Chondrocyte (in vitro differentiated cells): ENCODE results near the gene SLC25A10. TPM values are rescaled to one million over a fixed set of nuclear protein-coding genes. Genes with fewer than 3 reads are reported as not detected.

ENCODE experiments used
- DNase-seq: peaks from one replicate; pipeline ENCODE4 v3.0.0; 2021; ENCODE audit warnings: mixed read lengths, low spot score
- H3K27ac Mint-ChIP-seq: one replicate; pipeline ENCODE4 v1.8.0; 2021; ENCODE audit warnings: mild to moderate bottlenecking, moderate library complexity, mixed read lengths; ENCODE audit not compliant: unreplicated experiment
- H3K27me3 Mint-ChIP-seq: 2 replicates; pipeline ENCODE4 v1.8.0; 2021; ENCODE audit warnings: low read depth, mixed read lengths
- H3K36me3 Mint-ChIP-seq: 2 replicates; pipeline ENCODE4 v1.8.0; 2021; ENCODE audit warnings: low read depth, mixed read lengths
- H3K4me1 Mint-ChIP-seq: 2 replicates; pipeline ENCODE4 v1.8.0; 2021; ENCODE audit warnings: low read depth, mild to moderate bottlenecking, mixed read lengths
- H3K4me3 Mint-ChIP-seq: one replicate; pipeline ENCODE4 v1.8.0; 2021; ENCODE audit warnings: mild to moderate bottlenecking, moderate library complexity, mixed read lengths; ENCODE audit not compliant: unreplicated experiment
- H3K9me3 Mint-ChIP-seq: 2 replicates; pipeline ENCODE4 v1.8.0; 2021; ENCODE audit warnings: low read depth, mixed read lengths
- CTCF ChIP-seq: fragments of 200-600 bp; sonication (generic); IDR thresholded peaks from 2 replicates; pipeline ENCODE4 v1.5.0; 2021; ENCODE audit warnings: antibody characterized with exemption, mild to moderate bottlenecking, moderate library complexity
- total RNA-seq: library from RNA; stranded (reverse); gene quantifications from 3 replicates; pipeline ENCODE4 v1.2.1, GENCODE V29; 2021

The SLC25A10 gene
- total RNA-seq, 1 donor from 2014 or later: 5.7 TPM

GRCh38 chr17:81712468-81713003 lies 452 bp downstream of the SLC25A10 start:
- no peaks in the 10 kb centered on the region for H3K9me3 Mint-ChIP-seq
- peak overlapping the region; percentile 76 for H3K4me3 Mint-ChIP-seq
- peaks cover 20% of the 10 kb centered on the region for H3K4me1 Mint-ChIP-seq
- H3K27ac Mint-ChIP-seq: peak overlapping the region; percentile 17
- no peaks in the 10 kb centered on the region for H3K36me3 Mint-ChIP-seq
- TF ChIP-seq CTCF: peak; percentile 36
- DNase-seq: no peak
- H3K27me3 Mint-ChIP-seq: no peaks in the 10 kb centered on the region

DNA sequence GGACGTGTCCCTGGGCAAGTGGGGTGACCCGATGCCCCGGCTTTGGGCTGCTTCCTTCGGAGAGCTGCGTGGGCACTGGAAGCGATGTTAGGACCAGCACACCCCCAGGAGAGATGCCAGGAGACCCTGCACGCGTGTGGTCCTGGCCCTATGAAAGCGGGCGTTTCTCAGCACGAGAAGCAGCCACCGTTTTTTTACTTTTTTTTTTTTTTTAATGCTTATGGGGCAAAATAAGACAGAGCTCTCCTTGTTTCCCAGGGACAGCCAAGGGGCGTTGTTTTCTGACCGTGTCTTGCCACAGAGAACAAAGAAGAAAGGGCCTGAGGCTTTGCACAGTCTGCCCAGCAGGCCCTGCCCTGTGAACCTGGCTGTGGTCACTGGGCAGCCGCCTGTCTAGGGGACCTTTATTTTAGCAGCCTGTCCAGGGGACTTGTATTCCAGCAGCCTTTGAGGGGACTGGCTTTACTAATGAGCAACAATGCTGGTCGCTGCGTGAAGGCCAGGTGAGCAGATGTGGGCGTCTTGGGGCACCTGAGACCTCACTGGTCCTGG lies 996 bp downstream of the SLC25A10 start:
- no peaks in the 10 kb centered on the region for H3K9me3 Mint-ChIP-seq
- DNase-seq: no peak
- H3K27ac Mint-ChIP-seq: peak overlapping the region; percentile 17
- H3K4me1 Mint-ChIP-seq: peaks cover 20% of the 10 kb centered on the region
- TF ChIP-seq CTCF: no peak
- H3K36me3 Mint-ChIP-seq: no peaks in the 10 kb centered on the region
- H3K4me3 Mint-ChIP-seq: peak overlapping the region; percentile 76
- no peaks in the 10 kb centered on the region for H3K27me3 Mint-ChIP-seq

DNA sequence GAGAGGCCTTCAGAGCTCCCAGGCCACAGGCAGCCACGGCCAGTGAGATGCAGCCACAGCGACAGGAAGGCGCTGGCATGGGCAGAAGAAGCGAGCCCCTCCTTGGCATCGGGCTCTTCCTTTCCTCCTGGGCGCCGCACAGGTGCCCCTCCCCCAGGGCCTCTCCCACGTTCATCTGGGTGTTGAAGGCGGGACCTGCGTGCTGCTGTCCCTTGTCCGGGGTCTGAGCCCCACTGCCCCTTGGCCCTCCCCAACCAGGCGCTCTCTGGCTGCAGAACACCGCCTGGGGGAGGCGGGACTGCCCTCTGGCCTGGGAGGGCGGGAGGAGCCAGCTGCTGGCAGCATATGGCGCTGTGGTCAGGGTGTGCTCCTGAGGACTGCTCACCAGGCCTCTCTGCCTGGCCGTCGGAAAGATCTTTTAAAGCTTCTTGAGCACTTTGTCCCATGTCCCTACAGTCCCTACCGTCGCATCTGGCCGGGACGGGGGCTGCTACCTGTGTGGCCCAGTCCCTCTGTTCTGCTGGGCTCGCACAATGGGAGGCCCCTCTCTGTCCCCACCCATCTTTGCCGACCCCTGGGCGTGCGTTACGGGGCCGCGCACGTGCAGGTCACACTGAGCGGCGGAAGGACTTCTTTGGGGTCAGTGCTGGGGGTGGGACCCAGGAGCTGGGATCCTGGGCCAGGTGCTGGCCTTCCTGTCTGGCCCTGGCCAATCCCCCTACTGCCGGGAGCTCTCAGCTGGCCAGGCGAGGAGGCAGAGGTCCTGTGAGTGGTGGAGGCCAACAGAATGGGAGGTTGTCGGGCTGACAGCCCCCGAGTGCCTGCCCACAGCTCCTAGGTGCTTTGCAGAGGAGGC lies 1.7 kb downstream of the SLC25A10 start:
- Mint-ChIP-seq H3K27me3 (no peaks in the 10 kb centered on the region), H3K4me3 (peak overlapping the region; percentile 76), H3K27ac (no peak overlapping the region), H3K4me1 (peaks cover 20% of the 10 kb centered on the region), H3K9me3 (no peaks in the 10 kb centered on the region), H3K36me3 (no peaks in the 10 kb centered on the region)
- TF ChIP-seq CTCF: no peak
- no peak for DNase-seq

DNA sequence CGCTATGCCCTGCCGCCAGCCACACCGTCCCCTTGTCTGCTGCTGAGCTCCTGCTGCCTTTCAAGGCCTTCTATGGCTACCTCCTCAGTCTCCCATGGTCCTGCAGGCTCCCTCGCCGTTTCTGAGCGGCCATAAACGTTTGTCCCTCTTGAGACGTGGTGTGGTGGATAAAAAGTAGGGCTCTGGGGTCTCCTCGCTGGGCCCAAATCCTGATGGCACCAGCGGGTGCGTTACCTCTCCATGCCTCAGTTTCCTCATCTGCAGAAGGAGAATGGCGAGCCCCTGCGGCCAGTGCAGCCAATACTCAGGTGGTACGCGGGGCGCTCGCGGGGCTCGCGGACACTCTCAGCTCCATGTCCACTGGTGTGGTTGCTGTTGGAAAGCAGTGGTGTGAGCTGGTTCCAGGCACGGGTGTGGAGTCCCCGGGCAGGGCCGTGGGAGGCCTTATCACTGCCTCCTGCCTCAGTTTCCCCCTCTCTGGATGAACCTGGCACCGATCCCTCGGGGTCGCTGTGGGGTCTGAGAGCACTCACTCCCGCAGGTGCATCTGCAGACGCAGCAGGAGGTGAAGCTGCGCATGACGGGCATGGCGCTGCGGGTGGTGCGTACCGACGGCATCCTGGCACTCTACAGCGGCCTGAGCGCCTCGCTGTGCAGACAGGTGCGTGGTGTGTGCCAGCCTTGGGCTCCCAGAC lies 2.5 kb downstream of the SLC25A10 start:
- TF ChIP-seq CTCF: no peak
- H3K36me3 Mint-ChIP-seq: peaks cover 1% of the 10 kb centered on the region
- H3K4me3 Mint-ChIP-seq: no peak overlapping the region
- no peaks in the 10 kb centered on the region for H3K27me3 Mint-ChIP-seq
- H3K27ac Mint-ChIP-seq: no peak overlapping the region
- H3K9me3 Mint-ChIP-seq: no peaks in the 10 kb centered on the region
- H3K4me1 Mint-ChIP-seq: peaks cover 20% of the 10 kb centered on the region
- no peak for DNase-seq
